ENCODE results near the gene HDAC1.
A peak's percentile ranks its signal among the peaks of the same experiment; 100 is the strongest.

Gene HDAC1

DNA sequence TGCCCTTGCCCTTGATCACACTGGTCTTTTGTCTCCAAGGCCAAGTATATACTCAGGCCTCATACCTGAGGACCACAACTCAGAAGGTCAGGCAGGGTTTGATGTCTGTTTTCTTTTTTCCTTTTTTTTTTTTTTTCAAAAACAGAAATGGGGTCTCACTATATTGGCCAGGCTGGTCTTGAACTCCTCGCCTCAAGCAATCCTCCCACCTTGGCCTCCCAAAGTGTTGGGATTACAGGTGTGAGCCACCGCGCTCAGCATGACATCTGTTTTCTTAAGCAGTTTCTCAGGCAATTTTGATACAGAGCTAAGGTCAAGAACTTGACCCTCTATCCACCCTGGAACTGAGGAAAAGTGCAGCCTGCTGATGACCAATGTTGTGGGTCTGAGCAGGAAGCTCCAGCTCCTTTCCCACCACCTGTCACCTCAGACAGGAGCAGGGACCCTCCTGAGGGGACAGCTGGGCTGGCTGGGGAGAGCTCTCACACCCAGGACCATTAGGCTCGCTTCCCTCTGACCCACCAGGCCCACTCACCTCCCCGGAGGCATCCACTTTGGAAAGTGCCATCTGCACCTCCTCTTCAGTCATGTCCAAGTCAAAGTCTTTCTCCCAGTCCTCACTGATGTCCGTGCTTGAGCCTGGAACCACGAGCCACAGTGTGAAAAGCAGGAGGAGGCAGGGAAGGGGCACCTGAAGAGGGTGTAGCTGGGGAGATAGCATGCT, 76.2 kb downstream of the HDAC1 start:
- Histone ChIP-seq H3K36me3 (peaks cover 75% of the 10 kb centered on the region), H3K27me3 (ENCODE audit: insufficient read depth, low read depth, severe bottlenecking) (no peaks in the 10 kb centered on the region), H3K27ac (no peak overlapping the region), H3K4me3 (ENCODE audit: low read depth, low read length) (no peak overlapping the region), H3K9me3 (ENCODE audit: severe bottlenecking) (no peaks in the 10 kb centered on the region)
- TF ChIP-seq, protein P1, sequence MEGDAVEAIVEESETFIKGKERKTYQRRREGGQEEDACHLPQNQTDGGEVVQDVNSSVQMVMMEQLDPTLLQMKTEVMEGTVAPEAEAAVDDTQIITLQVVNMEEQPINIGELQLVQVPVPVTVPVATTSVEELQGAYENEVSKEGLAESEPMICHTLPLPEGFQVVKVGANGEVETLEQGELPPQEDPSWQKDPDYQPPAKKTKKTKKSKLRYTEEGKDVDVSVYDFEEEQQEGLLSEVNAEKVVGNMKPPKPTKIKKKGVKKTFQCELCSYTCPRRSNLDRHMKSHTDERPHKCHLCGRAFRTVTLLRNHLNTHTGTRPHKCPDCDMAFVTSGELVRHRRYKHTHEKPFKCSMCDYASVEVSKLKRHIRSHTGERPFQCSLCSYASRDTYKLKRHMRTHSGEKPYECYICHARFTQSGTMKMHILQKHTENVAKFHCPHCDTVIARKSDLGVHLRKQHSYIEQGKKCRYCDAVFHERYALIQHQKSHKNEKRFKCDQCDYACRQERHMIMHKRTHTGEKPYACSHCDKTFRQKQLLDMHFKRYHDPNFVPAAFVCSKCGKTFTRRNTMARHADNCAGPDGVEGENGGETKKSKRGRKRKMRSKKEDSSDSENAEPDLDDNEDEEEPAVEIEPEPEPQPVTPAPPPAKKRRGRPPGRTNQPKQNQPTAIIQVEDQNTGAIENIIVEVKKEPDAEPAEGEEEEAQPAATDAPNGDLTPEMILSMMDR (IDR thresholded peaks at IDR 0.05; ENCODE audit: low read depth, low read length) = no peak
- no peak for DNase-seq

DNA sequence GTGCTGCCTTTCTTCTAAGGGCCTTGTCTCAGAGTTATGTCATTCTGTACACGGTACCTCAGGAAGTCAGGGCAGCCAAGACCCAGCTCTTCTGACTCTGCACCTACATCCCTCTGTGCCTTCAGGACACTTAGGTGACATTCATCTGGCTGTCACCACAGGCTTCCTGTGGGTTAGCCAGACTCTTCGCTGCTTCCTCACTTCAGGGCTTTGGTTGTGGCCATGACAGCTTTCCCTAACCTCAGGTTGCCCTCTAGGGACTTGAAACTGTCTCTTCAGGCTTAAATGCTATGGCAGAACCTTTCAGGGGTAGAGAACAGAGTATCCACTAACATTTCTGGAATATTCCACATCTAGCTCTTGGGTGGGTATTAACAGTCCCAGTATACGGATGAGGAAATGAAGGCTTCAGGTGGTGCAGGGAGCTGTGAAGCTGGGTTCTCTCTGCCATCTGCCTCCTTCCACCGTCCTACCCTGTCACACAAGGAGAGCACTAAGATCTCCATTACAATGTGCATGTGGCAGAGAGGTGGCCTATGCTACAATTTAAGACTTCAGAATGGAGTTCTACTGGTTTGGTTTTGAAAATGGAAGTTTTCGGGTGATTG, 80.4 kb downstream of the HDAC1 start:
- H3K27me3 ChIP-seq (ENCODE audit: insufficient read depth, low read depth, severe bottlenecking) = no peaks in the 10 kb centered on the region
- no peak overlapping the region for H3K27ac ChIP-seq
- no peaks in the 10 kb centered on the region for H3K9me3 ChIP-seq (ENCODE audit: severe bottlenecking)
- no peak overlapping the region for H3K4me3 ChIP-seq (ENCODE audit: low read depth, low read length)
- no peak for DNase-seq
- TF ChIP-seq, protein P1 (IDR thresholded peaks at IDR 0.05; ENCODE audit: low read depth, low read length) = peak; percentile 5; the same call in 1 of the 2 replicates
- peaks cover 79% of the 10 kb centered on the region for H3K36me3 ChIP-seq

DNA sequence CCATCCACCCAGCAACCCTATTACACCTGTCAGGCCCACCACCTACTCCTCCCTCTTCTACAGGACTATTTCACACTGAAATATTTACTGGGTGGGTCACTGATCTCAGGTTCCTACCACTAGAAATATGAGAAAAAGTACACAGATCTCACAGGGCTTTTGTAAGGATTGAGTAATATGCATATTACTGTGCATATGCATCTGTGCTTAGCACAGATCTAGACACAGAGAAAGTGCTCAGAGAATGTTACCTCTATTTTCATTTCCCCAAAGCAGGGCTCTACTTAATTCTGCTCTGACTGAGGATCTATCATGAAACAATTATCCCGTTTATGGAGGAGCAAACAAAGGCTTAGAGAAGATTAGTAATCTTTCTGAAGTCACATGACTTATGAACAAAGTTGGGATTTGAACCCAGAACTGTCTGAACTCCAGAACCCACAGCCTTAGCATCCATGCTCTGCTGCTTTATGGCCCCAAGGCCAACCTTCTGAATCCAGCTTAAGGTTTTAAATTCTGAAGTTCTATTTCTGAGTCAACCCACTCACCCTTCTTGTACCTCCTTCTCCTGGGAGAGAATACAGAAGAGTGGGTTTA, 82.2 kb downstream of the HDAC1 start:
- no peak overlapping the region for H3K4me3 ChIP-seq (ENCODE audit: low read depth, low read length)

DNA sequence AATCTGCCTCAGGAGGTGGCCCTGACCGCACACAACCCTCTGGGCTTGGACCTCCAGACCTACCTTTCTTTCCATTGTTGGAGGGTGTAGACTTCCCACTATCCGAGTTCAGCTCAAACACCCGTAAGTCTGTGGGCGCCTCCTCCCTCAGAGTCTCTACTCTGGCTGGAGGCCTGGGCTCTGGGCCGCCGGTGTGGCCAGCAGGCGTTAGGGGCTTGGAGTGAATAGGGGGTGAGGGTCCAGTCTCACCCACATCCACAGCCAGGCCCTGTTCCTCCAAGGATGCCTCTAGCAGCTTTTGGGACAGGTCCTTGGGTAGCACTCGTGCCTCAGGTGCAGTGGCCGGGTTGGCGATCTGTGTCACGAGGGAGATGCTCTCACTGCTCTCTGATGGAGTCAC, 84.3 kb downstream of the HDAC1 start:
- TF ChIP-seq, protein P1 (IDR thresholded peaks at IDR 0.05; ENCODE audit: low read depth, low read length) = no peak
- Histone ChIP-seq H3K27me3 (ENCODE audit: insufficient read depth, low read depth, severe bottlenecking) (no peaks in the 10 kb centered on the region), H3K36me3 (peaks cover 93% of the 10 kb centered on the region), H3K27ac (no peak overlapping the region), H3K4me3 (ENCODE audit: low read depth, low read length) (no peak overlapping the region), H3K9me3 (ENCODE audit: severe bottlenecking) (no peaks in the 10 kb centered on the region)
- DNase-seq = no peak

More for the DNA sequence above, 82.2 kb downstream of the HDAC1 start:
- Histone ChIP-seq H3K36me3 (peaks cover 79% of the 10 kb centered on the region), H3K9me3 (ENCODE audit: severe bottlenecking) (no peaks in the 10 kb centered on the region), H3K27me3 (ENCODE audit: insufficient read depth, low read depth, severe bottlenecking) (no peaks in the 10 kb centered on the region), H3K27ac (no peak overlapping the region)
- DNase-seq = no peak
- TF ChIP-seq, protein P1 (IDR thresholded peaks at IDR 0.05; ENCODE audit: low read depth, low read length) = no peak

DNA sequence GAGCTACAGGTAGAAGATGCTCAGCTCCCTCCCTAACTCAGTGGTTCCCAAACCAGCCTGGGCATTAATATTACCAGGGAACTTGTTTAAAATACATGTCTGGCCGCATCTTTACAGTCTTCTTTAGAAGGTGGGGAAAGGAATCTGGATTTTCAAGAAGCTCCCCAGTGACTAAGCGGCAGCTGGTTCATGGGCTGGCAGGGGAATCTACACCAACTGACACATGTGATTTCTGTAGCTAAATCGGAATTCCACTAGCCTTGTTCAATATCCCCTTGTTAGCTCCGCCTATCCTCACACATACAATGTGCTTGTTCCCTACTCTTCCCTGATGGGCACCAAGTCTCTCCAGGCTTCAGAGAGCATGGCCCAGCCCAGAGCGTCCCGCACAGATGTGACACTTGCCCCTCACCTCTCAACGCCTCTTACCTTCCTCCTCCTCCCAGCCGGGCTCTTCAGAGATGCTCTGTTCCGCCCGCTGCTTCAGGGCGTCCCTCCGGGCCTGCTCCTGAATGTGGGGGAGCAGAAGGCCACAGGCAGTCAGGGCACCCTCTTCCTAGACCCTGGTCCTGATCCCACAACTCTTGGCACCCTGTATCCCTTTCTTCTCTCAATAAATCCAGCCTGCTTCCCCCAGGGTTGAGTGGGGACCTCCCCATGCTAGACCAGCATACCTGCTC, 85.8 kb downstream of the HDAC1 start:
- TF ChIP-seq, protein P1 (IDR thresholded peaks at IDR 0.05; ENCODE audit: low read depth, low read length) = no peak
- Histone ChIP-seq H3K36me3 (peaks cover 89% of the 10 kb centered on the region), H3K27me3 (ENCODE audit: insufficient read depth, low read depth, severe bottlenecking) (no peaks in the 10 kb centered on the region), H3K4me3 (ENCODE audit: low read depth, low read length) (no peak overlapping the region), H3K9me3 (ENCODE audit: severe bottlenecking) (no peaks in the 10 kb centered on the region), H3K27ac (no peak overlapping the region)
- no peak for DNase-seq
